Kidney glomerular epithelial cell (primary cell): ENCODE data around the gene COL20A1.

Source experiments
- DNase-seq: peaks from one replicate; lab custom pipeline; 2025; lab: John Stamatoyannopoulos, UW

The COL20A1 gene

DNA sequence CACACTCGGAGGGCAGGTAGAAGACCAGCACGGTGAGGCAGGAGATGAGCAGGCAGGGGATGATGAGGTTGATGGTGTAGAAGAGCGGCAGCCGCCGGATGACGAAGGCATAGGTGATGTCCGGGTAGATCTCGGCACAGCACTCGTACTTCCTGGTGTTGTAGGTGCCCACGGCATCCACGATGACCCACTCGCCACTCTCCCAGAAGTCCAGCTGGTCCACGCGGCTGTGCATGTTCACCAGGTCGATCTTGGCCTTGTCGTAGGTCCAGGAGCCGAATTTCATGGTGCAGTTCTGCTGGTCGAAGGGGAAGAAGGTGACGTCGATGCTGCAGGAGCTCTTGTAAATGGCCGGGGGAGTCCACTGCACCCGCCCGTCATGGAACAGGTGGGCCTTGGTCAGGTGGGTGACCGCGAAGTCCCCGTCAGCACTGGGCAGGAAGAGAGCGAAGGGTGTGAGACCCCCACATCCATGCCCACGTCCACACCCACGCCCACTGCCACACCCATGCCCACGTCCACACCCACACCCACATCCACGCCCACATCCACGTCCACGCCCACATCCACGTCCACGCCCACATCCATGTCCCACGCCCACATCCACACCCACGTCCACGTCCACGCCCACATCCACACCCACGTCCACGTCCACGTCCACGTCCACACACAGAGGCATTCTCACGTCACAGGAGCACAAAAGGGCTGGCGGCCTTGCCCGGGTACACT, 57.8 kb downstream of the COL20A1 start:
- DNase-seq: no peak

DNA sequence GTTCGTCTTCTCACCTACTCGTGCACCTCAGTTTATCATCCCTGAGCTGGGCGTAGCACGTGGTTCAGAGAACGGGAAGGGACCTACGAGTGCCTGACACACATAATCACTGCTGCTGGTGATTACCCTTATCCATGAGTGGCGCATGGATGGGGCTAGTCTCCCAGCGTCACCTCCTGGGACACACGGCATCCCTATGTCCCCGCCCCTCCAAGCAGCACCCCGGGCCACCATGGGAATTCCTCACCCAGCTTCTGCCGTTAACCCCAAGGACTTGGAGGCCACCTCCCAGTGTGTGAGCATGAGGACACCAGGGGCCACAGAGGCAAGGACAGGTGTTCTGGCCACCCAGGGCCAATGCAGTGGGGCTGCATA, 58.3 kb downstream of the COL20A1 start:
- no peak for DNase-seq

DNA sequence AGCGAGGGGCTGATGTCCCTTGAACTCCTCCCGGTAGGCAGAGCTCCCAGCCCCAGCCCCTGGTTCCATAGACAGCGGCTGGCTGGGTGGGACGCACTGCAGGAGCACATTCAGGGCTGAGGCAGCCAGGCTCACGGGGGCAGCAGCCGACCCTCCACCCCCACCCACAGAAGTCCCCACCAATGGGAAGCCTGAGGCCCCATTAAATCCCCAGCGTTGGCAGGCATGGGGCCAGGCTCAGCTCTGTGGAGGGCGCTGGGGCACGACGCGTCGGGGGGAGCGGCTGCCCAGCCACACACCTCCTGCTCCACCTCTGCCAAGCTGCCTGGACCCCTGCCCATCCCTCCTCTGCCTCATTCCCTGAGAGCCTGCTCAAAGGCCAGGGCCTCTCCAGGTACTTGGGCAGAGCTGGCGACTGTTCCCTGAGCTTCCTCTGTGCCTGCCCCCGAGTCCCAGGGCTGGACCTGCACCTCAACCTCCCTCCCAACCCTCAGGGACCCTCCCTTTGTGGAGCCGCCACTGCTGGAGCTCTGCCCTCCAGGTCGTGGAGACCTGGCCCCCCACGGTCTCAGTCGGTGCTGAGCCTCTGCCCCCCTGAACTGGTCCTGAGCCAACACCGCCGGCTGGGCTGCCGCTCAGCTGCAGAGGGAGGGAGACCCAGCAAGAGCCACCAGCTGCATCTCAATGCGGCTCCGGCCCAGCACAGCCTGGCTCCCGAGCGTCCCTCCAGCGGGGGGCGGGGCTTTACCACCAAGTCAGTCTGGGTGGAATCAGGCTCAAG, 59.0 kb downstream of the COL20A1 start:
- DNase-seq: no peak

DNA sequence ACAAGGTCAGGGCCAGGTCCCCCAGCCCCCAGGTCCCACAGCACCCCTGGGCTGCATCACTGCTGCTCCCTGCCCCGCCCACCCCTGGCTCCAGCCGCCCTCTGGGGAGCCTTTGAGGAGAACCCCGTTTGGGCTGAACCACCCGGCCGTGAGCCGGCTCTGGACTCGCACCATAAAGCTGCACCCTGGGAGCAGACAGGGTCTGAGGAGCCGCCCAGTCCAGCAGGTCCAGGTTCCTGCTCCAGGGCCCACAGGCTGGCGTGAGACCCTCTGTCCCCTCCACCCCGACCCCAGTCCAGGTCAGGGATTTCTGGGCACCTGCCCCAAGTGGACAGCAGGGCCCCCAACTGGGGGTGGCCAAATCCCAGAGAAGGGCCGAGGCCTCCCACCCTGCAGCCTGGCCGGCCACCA, 59.8 kb downstream of the COL20A1 start:
- no peak for DNase-seq

DNA sequence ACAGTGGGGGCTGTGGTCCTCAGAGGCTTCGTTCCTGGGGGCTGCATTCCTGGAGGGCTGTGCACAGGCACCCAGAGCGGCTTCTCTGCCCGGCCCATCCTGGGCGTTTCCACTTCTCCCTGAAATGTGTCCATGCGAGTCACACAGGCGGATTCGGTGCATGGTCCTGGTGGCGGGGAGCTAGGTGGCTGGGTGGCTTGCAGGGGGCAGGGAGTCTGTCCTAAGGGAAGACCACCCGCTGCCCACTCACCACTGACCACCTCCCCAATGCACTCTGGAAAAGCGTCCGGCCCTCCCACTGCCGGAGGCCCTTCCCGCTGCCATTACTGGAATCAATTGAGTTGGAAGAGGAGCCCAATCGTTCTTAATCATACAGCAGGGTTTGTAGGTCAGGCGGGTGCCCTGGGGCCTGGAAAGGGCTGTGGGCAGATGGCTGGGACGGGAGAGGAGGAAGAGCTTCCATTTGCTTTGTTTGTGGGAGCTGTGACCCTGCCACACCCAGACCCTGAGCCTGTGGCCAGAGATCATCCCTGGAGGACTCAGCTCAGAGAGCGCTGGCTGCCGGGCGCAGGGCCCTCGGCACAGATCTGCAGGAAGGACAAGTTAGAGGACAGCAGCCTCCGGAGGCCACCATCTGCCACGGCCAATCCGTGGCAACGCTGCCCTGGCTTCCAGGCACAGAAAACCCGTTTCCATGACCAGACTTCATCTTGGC, 61.8 kb downstream of the COL20A1 start:
- DNase-seq: no peak

DNA sequence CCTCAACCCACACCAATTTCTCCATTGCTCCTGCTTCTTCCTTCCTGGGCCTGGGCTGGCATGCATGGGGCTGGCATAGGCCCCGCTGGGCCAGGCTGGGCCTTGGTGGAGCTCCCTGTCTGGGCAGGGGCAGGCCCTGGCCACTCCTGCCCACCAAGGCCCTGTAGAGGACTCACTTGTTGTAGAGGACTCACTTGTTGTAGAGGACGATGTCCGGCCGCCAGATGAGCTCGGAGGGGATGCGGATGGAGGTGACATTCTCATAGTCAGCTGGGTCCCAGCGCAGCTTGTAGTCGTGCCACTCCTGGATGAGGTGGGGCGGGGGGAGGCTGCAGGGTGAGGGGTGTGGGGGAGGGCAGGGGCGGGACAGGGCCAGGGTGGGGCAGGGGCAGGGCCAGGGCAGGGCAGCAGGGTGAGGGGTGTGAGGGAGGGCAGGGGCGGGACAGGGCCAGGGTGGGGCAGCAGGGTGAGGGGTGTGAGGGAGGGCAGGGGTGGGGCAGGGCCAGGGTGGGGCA, 62.9 kb downstream of the COL20A1 start:
- no peak for DNase-seq

DNA sequence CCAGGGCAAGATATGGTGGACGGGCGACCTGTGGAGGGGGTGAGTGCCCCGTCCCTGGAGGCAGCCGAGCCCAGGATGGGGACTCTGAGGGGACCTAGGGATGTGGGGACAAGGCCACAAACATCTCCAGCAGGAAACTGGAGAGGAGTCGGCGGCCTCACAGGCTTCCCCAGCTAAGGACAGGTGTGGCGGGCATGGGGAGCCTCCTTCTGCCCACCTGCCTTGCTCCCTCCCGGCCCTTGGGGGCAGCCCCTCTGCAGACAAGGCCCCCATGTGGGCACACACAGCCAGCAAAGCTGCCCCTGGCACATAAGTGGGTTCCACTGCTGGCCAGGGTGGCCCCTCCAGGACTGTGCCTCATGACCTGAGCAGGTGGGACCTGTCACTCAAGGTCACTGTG, 63.5 kb downstream of the COL20A1 start:
- no peak for DNase-seq

DNA sequence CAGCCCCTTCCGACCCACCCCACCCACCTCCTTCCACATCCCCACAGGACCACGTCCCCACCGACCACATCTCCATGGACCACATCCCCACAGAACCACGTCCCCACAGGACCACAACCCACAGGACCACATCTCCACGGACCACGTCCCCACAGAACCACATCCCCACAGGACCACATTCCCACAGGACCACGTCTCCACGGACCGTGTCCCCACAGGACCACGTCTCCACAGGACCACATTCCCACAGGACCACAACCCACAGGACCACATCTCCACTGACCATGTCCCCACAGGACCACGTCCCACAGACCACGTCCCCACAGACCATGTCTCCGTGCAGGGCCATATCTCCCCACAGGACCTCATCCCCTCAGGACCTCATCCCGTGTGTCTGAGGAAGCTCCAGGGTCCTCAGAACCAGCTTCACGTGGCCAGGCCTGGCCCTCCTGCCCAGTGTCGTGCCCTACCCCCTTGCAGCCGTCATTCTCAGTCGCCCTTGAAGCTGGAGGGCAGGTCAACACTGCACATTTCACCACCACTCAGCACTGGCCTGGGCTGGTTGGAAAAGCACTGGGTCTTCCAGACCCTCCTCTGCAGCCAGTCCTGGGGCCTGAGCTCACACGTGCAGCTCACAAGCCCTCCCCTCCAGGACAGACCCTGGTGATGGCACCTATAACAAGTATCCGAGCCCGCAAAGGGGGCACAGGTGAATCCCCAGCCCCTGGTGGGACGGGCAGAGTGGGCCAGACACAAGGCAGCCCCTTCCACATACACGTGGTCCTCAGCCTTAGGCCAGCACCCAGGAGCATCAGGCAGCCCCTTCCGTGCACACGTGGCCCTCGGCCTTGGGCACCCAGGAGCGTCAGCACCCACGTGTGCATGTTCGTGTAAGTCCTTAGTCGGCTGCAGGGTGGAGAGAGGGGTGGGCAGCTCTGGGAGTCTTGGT, 64.2 kb downstream of the COL20A1 start:
- DNase-seq: no peak

DNA sequence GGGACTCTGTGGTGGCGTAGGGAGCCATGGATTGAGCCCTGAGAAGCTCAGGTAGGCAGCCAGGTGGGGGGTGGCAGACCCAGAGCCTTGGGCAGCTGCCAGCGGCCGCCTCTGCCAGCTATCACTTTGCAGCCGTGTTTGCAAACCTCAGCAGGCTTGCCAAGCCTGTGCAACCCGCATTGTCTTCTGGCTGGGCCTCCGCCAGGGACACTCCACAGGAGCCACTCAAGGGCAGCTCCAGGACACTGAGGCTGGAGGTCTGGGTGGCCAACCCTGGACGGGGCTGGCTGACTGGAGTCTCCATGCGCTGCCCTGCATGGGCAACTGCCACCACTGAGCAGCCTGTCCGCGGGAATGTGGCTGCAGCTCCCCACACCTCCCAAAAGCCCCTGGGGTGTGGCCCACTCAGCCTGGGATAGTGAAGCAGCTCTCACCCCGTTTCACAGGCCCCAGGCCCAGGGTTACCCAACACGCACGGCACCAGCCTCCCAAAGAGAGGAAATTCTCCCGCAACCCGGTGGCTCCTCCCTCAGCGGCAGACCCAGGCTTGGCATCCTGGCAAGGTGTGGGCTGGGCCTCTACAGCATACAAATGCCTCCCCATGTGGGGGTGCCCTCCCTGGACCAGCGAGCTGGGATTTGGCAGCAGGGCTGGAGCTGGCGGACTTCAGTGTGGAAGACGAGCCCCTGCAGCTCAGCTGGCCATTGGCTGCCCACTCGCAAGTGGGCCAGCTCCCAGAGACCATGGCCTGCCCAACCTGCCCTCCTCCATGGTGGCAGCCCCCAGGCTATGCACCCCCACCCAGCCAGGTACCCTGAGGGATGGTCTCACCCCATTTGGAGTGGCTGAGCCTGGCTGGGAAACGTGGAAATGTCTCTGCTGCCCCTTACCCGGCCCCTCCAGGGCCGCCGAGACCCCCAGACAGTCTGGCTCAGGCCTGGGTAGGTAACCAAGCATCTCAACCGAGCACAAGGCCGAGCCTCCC, 65.2 kb downstream of the COL20A1 start:
- no peak for DNase-seq

DNA sequence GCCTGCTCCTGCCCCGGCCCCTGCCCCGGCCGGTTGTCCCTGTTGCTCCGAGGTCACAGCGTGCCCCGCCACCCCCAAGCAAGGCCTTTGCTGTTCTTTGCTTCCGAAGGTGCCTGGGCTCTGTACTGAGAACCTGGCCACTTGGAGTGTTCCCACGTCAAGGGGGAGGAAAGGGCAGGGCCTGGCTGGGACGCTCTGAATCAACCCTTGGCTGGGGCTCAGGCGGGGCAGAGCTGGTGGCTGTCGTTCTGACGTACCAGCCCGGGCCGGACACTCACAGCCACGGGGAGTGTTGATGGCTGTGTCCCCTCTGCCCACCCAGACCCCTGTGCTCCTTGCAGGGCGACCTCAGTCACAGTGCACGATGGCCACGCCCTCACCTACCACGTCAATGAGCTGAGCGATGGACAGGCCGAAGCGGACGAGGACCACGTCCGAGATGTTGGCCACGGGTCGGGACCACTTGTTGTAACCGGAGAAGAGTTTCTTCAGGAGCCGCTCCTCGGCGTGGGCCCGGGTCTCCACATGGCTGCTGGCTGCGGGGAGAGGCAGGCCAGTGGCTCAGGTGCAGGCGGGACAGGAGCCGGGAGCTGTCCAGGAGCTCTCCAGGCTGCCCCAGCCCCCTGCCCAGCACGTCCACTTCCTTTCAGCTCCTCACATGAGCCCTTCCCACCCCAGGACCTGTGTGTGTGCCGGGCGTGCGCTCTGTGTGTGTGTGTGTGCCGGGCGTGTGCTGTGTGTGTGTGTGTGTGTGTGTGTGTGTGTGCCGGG, 66.4 kb downstream of the COL20A1 start:
- DNase-seq: no peak

DNA sequence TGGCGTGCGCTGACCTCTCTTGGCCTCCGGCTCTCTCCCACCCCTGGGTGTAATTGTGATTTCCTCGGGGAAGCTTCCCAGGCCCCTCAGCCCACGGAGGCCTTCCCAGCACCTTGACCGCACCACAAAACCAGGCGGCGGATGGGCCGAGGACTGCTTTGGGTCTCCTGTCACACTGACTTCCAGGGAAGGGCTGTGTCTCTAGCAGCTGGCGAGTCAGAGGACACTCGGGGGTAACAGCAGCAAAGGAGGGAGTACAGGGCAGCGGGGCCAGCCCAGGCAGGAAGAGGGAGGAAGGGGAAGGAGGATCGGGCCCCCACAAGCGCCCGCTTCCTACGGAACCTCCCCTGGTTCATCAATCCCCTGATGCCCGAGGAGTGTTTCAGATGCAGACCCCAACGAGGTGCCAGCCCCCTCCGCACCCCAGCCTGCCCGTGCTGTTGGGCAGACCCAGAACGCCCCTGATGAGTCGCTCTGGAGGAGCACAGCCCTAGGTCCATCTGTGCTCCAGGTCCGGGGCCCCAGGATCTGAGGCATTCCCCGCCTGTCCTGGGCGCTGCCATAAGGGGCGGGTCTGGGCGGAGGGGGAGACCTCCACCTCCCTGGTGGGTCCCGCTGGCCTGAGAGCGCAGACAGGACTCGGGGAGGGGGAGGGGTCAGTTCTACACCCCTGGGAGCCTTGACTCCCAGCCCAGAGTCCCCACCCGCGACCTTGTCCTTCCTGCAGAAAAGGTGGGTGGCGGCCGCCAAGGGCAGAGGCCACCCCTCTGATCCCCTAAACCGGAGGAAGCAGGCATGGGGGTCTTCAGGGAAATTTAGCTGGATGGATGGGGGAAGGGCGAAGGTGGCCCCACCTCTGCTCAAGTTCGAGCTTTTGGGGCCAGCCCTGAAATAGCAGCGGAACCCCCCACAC, 67.2 kb downstream of the COL20A1 start:
- no peak for DNase-seq

DNA sequence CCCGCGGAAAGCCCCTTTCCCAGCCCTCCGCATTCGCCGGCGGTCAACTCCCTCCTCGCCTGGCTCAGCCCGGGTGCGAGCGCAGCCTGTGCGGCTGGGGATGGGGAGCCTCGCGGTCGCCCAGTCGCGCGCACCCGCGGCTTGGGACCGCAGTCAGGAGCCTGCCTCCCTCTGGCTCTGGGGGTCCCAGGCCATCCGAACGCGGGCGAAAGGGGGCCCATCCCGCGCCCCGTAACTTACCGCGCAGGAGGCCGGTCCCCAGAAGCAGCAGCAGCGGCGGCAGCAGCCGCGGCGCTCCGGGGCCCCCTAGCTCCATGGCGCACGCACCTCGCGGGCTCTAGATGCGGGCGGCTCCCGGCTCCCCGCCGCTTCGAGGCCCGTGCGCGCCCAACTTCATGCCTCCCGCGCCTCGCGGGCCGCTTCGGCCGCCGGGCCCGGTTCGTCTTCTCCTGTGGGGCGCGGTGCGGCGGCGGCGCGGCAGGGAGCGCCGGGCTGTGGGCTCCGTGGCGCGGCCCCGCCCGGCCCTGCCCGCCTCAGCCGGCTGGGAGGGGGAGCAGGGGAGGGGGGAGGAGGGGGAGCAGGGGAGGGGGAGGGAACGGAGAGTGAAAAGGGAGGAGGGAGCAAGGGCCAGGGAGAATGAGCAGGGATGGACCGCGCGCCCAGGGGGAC, 68.0 kb downstream of the COL20A1 start, which contains the start of gene CHRNA4:
TSS of gene CHRNA4 (minus strand) at position 500 of the 669 bp plus-strand sequence. CDS start at position 316, 184 bp downstream.
- DNase-seq: no peak

DNA sequence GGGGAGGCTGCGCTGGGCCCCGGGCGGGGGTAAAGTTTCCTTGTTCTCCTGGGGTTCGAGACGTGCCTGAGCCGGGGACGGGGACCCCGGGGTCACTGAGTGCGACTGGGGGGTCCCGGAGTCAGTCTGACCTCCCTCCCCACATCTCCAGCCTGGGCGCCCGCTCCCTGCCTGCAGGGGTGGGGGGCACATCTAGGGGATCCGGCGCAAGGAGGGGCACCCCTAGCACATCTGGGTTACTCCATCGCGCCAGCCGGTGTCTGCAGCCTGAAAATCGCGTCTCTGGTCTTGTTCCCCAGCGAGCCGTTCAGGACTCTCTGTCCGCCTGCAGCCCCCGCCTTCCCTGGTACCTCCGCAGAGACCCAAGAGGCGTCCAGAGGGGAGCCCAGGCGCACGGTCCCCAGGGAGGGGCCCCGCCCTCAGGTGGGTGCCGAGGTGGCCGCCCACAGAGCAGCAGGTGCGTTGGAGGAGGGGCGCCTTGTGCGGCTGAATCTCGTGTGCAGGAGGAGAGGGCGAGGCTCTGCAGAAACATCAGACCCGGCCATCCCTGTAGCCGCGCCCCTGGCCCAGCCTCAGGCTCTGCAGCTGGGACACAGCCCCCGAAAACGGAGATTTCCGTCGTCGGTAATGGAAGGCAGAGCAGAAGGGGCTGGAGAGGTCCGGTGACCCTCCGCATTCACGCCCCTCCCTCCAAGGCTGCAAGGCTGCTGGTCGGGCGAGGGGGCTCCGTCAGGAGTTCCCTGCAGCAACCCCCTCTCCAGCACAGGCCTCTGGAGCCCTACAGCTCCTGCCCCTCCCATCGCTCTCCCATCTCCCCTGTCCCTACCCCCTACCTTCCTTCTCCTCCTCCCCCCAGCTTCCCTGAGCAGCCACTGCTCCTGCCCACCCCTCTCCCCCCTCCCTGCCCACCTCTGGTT, 68.8 kb downstream of the COL20A1 start:
- no peak for DNase-seq

DNA sequence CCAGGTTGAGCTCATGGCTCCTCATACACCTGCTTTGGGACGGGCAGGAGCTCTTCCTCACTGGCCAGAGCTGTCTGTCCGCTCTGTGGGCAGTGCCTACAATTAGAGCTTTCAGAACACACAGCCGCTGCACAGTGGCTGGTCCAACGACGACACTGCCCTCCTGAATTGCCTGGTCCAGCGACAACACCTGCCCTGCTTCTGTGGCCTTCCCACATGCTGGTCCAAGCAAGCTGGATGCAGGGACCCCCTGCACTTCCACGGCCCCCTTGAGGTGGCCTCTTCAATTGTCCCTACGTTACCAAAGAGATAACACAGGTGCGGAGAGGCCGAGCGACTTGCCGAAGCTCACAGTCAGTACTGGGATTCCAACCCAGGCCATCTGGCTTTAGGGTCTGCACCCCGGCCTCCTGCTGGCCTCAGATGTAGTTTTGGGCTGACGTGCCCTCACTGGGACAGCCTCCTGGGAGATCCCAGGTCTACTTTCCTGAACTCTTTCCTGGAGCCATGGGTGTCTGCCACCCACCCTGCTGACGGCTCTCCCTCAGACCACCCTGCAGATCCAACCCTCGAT, 69.5 kb downstream of the COL20A1 start:
- DNase-seq: no peak

DNA sequence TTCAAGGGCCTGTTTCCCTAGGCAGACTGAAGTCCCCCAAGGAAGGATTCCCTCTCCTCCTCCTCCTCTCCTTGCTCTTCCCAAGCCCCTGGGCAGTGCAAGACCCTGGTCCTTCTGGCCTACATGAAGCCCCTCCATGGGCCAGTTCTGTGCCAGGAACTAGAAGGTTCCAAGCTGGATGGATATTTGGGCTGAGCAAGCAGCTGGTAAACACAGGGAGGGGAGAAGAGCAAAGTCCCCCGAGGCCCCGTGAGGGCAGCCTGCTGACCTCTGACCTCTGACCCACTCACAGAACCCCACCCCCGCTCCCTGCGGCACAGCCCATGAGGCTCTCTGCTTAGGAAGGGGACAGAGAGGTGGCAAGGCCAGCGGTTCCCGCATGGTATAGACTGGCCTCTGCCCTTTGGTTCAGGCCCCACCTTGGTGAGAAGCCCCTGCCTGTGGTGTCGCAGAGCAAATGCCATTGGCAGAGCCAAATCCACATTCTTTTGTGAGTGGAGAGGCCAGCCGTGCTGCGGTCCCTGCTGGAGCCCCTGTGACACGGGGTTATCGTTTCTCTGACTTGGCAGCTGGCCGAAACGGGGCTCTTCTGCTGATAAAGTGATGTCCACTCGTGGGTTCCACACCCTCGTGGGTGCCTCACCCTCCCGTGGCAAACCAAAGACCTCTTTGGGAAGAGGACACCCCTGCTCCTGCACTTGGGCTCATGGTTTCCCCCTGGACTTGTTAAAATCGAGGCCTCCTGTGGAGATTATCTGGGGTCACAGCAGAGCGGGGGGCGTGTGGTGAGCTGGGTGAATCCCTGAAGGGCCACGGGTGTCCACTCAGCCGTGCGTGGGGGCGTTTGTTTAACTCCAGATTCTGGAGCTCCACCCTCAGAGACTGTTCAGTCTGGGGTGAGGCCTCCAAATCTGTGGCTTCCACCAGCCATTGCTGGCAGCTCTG, 70.3 kb downstream of the COL20A1 start:
- DNase-seq: no peak
